LNCAP (cell line): ENCODE measurements around the gene COPZ1.

ENCODE experiments used
- TF ChIP-seq, protein P1 (sequence below): fragments of 450-650 bp; IDR thresholded peaks from 2 replicates; pipeline ENCODE4 v1.5.1; 2017; ENCODE audit warnings: mild to moderate bottlenecking

COPZ1 gene

DNA sequence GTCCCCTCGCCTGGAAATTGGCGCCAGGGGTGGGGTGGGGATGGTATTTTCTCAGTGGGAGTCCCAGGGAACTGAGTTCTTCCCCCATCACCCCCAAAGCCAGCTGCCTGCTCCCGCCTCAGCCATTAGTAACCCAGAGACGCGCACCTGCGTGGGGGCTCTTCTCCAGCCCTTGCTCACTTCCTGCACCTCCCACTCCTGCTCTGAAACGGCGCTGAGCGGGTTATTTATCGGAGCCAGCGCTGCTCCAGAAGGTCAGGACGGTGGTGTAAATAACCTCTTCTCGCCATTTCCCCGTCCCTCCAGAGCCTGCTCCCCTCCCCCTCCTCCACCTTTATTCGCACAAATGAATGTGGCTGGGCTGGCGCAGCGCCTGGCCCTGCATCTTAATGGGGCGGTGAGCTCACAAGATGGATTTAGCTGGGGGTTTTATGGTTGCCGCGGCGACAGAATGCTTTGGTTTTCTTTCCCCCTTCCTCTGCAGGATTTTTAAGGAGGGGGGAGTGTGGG, 27.1 kb downstream of the COPZ1 start:
- TF ChIP-seq, protein P1, sequence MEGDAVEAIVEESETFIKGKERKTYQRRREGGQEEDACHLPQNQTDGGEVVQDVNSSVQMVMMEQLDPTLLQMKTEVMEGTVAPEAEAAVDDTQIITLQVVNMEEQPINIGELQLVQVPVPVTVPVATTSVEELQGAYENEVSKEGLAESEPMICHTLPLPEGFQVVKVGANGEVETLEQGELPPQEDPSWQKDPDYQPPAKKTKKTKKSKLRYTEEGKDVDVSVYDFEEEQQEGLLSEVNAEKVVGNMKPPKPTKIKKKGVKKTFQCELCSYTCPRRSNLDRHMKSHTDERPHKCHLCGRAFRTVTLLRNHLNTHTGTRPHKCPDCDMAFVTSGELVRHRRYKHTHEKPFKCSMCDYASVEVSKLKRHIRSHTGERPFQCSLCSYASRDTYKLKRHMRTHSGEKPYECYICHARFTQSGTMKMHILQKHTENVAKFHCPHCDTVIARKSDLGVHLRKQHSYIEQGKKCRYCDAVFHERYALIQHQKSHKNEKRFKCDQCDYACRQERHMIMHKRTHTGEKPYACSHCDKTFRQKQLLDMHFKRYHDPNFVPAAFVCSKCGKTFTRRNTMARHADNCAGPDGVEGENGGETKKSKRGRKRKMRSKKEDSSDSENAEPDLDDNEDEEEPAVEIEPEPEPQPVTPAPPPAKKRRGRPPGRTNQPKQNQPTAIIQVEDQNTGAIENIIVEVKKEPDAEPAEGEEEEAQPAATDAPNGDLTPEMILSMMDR = no peak

DNA sequence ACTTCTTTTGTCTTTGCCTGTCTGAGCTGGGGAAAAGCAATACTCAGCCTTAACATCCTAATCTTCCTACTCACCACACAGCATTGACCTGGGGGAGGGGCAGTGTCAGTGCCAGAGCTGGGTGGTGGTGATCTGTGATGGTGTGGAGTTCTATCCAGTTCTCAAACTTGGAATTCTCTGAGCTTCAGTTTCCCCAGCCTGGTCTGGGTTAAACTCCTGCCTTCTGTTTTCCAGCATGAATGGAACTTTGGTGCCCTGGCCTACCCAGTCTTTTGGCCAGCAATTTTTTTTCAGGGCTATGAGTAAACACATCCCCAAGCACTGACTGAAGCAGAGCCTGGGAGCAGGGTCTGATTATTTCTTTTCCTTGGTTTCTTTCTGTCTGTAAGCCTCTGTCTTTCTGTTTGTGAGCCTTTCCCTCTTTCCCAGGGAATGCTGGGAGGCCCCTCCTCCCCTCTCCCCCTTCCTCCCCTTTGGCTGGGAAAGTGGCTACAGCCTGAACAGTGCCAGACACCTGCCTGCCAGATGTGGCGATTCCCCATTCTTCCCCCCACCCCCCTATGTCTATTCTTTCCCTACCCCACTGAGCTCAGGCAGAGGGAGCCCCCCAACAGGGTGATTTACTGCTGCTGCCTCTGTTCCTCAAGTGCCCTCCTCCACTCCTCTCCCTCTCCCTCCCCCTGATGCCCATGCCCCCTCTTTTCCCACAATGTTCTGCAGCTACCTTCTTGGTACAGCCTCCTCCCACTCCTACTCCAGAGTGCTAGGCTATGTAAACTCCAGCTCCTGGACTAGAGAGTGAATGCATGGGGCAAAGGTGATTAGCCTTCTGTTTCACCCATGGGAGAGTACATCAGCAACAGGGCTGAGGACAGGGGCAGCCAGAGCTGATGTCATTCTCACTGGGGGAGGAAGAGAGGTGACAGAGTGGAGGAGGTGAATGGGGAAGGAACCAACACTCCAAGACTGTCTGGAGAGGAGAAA, 28.3 kb downstream of the COPZ1 start:
- TF ChIP-seq, protein P1 = no peak

DNA sequence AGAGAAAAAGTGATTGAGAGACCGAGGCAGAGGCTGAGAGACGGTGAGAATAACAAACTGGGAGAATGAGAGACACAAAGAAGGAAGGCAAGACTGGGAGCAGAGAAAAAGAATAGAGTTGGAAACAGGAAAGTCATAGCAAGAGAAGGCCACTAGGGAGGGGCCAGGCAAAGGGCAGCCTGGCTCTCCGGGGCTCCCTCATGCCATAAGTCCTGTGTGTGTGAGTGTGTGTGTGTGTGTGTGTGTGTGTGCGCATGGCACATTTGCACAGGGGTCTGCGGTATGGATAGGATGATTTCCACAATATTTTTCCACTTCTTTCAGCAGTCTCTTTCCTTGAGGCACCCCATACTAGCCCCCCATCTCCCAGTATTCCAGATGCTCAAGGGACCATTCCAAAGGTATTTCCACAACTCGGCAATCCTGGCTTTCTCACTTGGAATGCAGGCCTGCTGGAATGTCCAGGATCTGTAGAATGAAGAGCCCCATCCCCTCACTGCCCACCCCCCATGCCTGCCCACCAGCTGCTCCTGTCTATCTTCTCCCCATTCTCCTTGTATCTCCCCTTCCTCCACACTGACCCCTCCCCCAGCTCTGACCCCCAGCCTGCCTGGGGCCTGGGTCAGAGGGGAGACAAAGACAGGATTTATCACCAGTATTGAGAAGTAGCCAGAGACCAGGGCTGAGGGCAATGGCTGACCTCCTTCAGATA, 30.3 kb downstream of the COPZ1 start:
- TF ChIP-seq, protein P1 = no peak

DNA sequence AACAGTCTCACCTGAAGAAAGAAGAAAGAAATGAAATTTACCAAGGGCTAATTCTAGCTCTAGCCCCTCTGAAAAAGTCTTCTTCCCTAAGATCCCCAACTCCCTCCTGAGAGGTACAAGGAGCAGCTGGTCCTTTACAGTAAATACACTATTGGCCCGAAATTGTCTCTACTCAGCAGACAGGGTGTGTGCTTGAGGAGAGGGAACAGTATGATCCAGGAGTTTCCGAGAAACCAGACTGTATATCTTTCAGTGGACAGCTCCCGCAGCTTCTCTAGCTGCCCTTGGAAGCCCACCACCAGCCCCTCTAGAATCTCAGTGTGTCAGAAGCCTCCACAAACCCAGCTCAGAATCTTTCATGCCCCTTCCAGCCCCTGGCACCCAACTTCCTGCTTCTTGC, 31.3 kb downstream of the COPZ1 start:
- TF ChIP-seq, protein P1 = no peak

DNA sequence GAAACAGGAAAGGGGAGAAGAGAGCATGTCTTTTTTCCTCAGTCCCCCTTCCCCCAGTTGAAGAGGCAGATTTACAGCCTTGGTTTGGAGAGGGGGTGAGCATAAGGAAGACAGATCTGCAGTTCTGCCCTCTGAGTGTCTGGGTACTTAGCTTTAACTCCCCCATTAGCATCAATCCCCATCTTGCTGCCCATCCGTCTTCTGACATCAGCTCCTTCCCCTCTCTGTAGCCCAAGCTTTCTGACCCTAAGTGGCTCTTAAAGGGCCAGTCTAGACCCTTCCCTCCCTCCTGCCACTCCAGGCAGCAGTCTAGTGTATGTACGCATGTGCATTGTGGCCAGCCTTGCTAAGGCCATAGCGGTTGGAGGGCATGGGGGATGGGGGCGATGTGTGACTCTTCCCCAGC, 32.0 kb downstream of the COPZ1 start:
- TF ChIP-seq, protein P1 = no peak

DNA sequence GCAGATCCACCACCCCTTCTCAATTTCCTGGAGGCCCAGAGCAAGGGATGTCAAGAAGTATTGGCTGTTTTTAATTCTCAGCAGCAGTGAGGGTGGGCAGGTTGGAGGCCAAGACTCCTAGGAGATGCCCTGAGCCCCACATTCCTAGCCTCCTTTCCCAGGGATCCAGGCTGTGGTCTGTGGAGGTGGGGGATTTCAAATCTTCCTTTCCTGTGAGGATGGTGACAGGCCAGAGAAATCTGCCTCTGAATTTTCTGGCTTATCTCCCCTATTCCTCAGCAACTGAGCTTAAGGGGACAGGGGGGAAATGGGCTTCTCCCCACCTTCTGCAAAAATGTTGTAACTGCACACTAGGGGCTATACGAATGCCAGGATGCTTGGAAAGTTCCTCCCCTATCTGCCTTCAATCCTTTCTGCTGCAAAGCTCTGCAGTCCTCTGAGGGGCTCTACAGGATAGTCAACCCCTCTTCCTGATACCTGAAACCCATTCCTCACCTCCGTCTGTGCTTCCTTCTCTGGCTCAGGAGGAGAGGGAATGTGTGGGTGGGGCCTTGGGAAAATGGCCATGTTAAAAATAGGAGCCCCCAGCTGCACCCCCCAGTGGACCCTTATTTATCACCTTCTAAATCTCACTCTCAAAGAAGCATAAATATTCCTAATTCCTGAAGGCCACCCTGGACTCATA, 32.7 kb downstream of the COPZ1 start:
- TF ChIP-seq, protein P1 = no peak
